Heart right ventricle (tissue), 16 donors: ENCODE measurements around the gene MDM2. TPM values are rescaled to one million over a fixed set of nuclear protein-coding genes. Genes with fewer than 3 reads are reported as not detected.
A peak's percentile ranks its signal among the peaks of the same experiment; 100 is the strongest.

Experiments used
- ATAC-seq, 8 donors: fragments of 200-7000 bp; cut with Tn5 transposase; one replicate each; pipeline ENCODE4 v1.9.1; 2020; ENCODE audit warnings: mild to moderate bottlenecking in 8 of 8, moderate library complexity in 8 of 8, moderate number of reproducible peaks in 1 of 8
- DNase-seq, 2 donors: peaks; one replicate each; pipeline ENCODE4 v3.0.0-alpha.2; 2020
- H3K27ac ChIP-seq, 10 donors: fragments of 200-600 bp; sonication (generic) in 2 of 10; one replicate each; pipeline versions ENCODE4 v1.5.0 to v1.8.0; 2020 to 2022; ENCODE audit warnings: mild to moderate bottlenecking in 3 of 10
- H3K27me3 ChIP-seq, 7 donors: fragments of 200-600 bp; one replicate each; pipeline ENCODE4 v1.8.0; 2021 to 2022; ENCODE audit warnings: mild to moderate bottlenecking in 2 of 7
- H3K36me3 ChIP-seq, 9 donors: fragments of 200-600 bp; sonication (generic) in 1 of 9; one replicate each; pipeline versions ENCODE4 v1.5.0 to v1.8.0; 2020 to 2022; ENCODE audit warnings: mild to moderate bottlenecking in 2 of 9
- H3K4me1 ChIP-seq, 9 donors: fragments of 200-600 bp; sonication (generic) in 1 of 9; one replicate each; pipeline versions ENCODE4 v1.5.0 to v1.8.0; 2020 to 2022; ENCODE audit warnings: mild to moderate bottlenecking in 4 of 9
- H3K4me3 ChIP-seq, 10 donors: fragments of 200-600 bp; sonication (generic) in 2 of 10; one replicate each; pipeline versions ENCODE4 v1.5.0 to v1.8.0; 2020 to 2022; ENCODE audit warnings: mild to moderate bottlenecking in 7 of 10, moderate library complexity in 2 of 10
- H3K9me3 ChIP-seq, 11 donors: fragments of 200-600 bp in 10 of 11; sonication (generic) in 2 of 11; one replicate each; pipeline versions ENCODE4 v1.5.0 to v1.8.0; 2013 to 2022; ENCODE audit warnings: mild to moderate bottlenecking in 2 of 11, control low read depth in 1 of 11, moderate library complexity in 1 of 11
- CTCF ChIP-seq, 9 donors: fragments of 200-600 bp; sonication (generic) in 2 of 9; IDR thresholded peaks; one replicate each; pipeline versions ENCODE4 v1.5.0 to v1.8.0; 2021 to 2022; ENCODE audit warnings: antibody characterized with exemption in 9 of 9, mild to moderate bottlenecking in 5 of 9, moderate library complexity in 1 of 9
- WGBS, 2 donors: extraction: QIAGEN DNeasy Blood & Tissue Kit; methylation state at CpG; one replicate each; pipeline ENCODE4 v1.1.7; 2013; ENCODE audit warnings: inconsistent platforms in 1 of 2; 5-methylcytosine and 5-hydroxymethylcytosine counted together
- intact Hi-C, 10 donors: fragments of 100-400 bp; cut with DNase I; formaldehyde crosslinking; loops; one replicate each; pipeline versions ENCODE4 v1.11.1 to v1.14.2; 2022
- polyA plus RNA-seq, 2 donors: library from polyadenylated mRNA; stranded (reverse); fragments of 200-250 nt; gene quantifications; one replicate each; pipeline ENCODE4 v1.2.3, GENCODE V29; 2013
- total RNA-seq, 10 donors: library from RNA; stranded (reverse); fragmentation: NEBNext Ultra II Directional in 3 of 10; extraction: Animal tissue kit (Norgen Biotek cat#: 25700) in 3 of 10; gene quantifications; one replicate each; pipeline versions ENCODE4 v1.2.1 to v1.2.4, GENCODE V29; 2021 to 2023
- donor health status: Arrhythmogenic right ventricular cardiomyopathy.
- donor health status: ischemic (EF 13 %, LVEDD 7.1; RV severe dilation, severe dysfunction).
- donor health status: healthy with polysubstance abuse.
- donor health status: DM: no; HTN: yes; CAD: no.
- donor health status: DM: no; HTN: no; CAD: no.
- donor health status: ischemic (EF 25% LVEDD 6.9; RV normal size, moderate dysfunction).
- donor health status: ischemic (EF 25% LVEDD 5.7; RV mildly dilated, moderate dysfunction).
- donor health status: healthy.
- donor health status: DM: yes; HTN: yes; CAD: no.
- donor health status: Ischemic cardiomyopathy.
- donor health status: ischemic (EF 35%, LVEDD 5.7; RV mildly dilated, moderate dysfunction).
- donor health status: nonischemic (EF 11% LVEDD 7.7; RV severe dilation, severe dysfunction).
- donor health status: DM: yes; HTN: yes; CAD: no.
- donor health status: PGD.
- donor health status: ischemic (EF 29% LVEDD 5.4; RV normal size, mild dysfunction).
- donor health status: nonischemic (EF 23%, LVEDD 6.1; RV moderate dilation, normal function).

MDM2 gene
- total and polyA plus RNA-seq, 12 donors = 15.9 to 95.5 (median 47.1) TPM

GRCh38 chr12:68842784-68843567, 35.0 kb downstream of the MDM2 start:
- Histone ChIP-seq H3K36me3 (peaks cover 0 to 84% (median 33%) of the 10 kb centered on the region in 9 donors), H3K4me1 (no peaks in the 10 kb centered on the region), H3K27ac (no peak overlapping the region), H3K27me3 (no peaks in the 10 kb centered on the region), H3K9me3 (no peaks in the 10 kb centered on the region), H3K4me3 (no peak overlapping the region)
- TF ChIP-seq CTCF (IDR thresholded peaks at IDR 0.05) = no peak
- DNase-seq (no peak), ATAC-seq (no peak)
- intact Hi-C loops = no loop called here
- 76 to 83% methylated on average over 2 of the region's 2 CpGs for WGBS, 2 donors

- H3K9me3 ChIP-seq = no peaks in the 10 kb centered on the region
- intact Hi-C loops = no loop called here
- 89 to 92% methylated on average over 4 of the region's 4 CpGs for WGBS, 2 donors
- no peak overlapping the region for H3K4me3 ChIP-seq
- no peaks in the 10 kb centered on the region for H3K27me3 ChIP-seq
- DNase-seq = no peak
- TF ChIP-seq CTCF (IDR thresholded peaks at IDR 0.05) = no peak
- ATAC-seq = no peak
- peaks cover 0 to 70% (median 27%) of the 10 kb centered on the region in 9 donors for H3K36me3 ChIP-seq
- H3K27ac ChIP-seq = no peak overlapping the region
- H3K4me1 ChIP-seq = no peaks in the 10 kb centered on the region
These were observed 36.4 kb downstream of the MDM2 start for GRCh38 chr12:68844318-68844745.

- Histone ChIP-seq H3K27me3 (no peaks in the 10 kb centered on the region), H3K27ac (no peak overlapping the region), H3K4me3 (no peak overlapping the region), H3K9me3 (no peaks in the 10 kb centered on the region), H3K4me1 (no peaks in the 10 kb centered on the region), H3K36me3 (peaks cover 0 to 63% (median 20%) of the 10 kb centered on the region in 9 donors)
- peak in 1 of 8 donors; percentile 42 for ATAC-seq
- DNase-seq = no peak
- TF ChIP-seq CTCF (IDR thresholded peaks at IDR 0.05) = no peak
- intact Hi-C loops = no loop called here
- WGBS, 2 donors = 95% methylated on average over 14 of the region's 14 CpGs
These were observed 37.1 kb downstream of the MDM2 start for GRCh38 chr12:68844788-68845695.

- Histone ChIP-seq H3K9me3 (no peaks in the 10 kb centered on the region), H3K4me1 (no peaks in the 10 kb centered on the region), H3K27me3 (no peaks in the 10 kb centered on the region), H3K36me3 (peaks cover 0 to 45% (median 6%) of the 10 kb centered on the region in 9 donors), H3K27ac (no peak overlapping the region), H3K4me3 (no peak overlapping the region)
- intact Hi-C loops = no loop called here
- ATAC-seq = no peak
- 82 to 84% methylated on average over 3 of the region's 3 CpGs for WGBS, 2 donors
- no peak for TF ChIP-seq CTCF (IDR thresholded peaks at IDR 0.05)
- DNase-seq = no peak
These were observed 38.8 kb downstream of the MDM2 start for GRCh38 chr12:68846811-68847210.
